Lower lobe of right lung (tissue), 2 donors: ENCODE results near the gene MYLK. TPM values are rescaled to one million over a fixed set of nuclear protein-coding genes. Genes with fewer than 3 reads are reported as not detected.

Experiments used
- ATAC-seq, 2 donors: fragments of 200-7000 bp; cut with Tn5 transposase; one replicate each; pipeline ENCODE4 v1.9.1; 2020 to 2022; ENCODE audit warnings: mild to moderate bottlenecking in 2 of 2, moderate library complexity in 2 of 2
- DNase-seq: peaks from one replicate; pipeline ENCODE4 v3.0.0-alpha.2; 2020
- H3K27ac ChIP-seq: fragments of 200-600 bp; one replicate; pipeline ENCODE4 v1.8.0; 2022
- H3K27me3 ChIP-seq: fragments of 200-600 bp; one replicate; pipeline ENCODE4 v1.8.0; 2022; ENCODE audit warnings: low read depth
- H3K36me3 ChIP-seq: fragments of 200-600 bp; one replicate; pipeline ENCODE4 v1.8.0; 2022; ENCODE audit warnings: mild to moderate bottlenecking
- H3K4me1 ChIP-seq: fragments of 200-600 bp; one replicate; pipeline ENCODE4 v1.8.0; 2022
- H3K4me3 ChIP-seq: fragments of 200-600 bp; one replicate; pipeline ENCODE4 v1.8.0; 2022; ENCODE audit warnings: mild to moderate bottlenecking
- H3K9me3 ChIP-seq: fragments of 200-600 bp; one replicate; pipeline ENCODE4 v1.8.0; 2022
- intact Hi-C: fragments of 100-400 bp; cut with DNase I; formaldehyde crosslinking; loops from one replicate; pipeline ENCODE4 v1.11.0; 2022
- total RNA-seq: library from RNA; stranded (reverse); fragmentation: NEBNext Ultra II Directional; extraction: Animal tissue kit (Norgen Biotek cat#: 25700); gene quantifications from one replicate; pipeline ENCODE4 v1.2.1, GENCODE V29; 2021
- TF ChIP-seq, protein P1 (sequence below): fragments of 200-600 bp; IDR thresholded peaks from one replicate; pipeline ENCODE4 v1.8.0; 2022; ENCODE audit warnings: antibody characterized with exemption, mild to moderate bottlenecking
- donor health status: DM: no; HTN: yes; CAD: no; lungs with severe emphysema.

MYLK gene
- total RNA-seq, 1 donor from 2014 or later, result 156 TPM

DNA sequence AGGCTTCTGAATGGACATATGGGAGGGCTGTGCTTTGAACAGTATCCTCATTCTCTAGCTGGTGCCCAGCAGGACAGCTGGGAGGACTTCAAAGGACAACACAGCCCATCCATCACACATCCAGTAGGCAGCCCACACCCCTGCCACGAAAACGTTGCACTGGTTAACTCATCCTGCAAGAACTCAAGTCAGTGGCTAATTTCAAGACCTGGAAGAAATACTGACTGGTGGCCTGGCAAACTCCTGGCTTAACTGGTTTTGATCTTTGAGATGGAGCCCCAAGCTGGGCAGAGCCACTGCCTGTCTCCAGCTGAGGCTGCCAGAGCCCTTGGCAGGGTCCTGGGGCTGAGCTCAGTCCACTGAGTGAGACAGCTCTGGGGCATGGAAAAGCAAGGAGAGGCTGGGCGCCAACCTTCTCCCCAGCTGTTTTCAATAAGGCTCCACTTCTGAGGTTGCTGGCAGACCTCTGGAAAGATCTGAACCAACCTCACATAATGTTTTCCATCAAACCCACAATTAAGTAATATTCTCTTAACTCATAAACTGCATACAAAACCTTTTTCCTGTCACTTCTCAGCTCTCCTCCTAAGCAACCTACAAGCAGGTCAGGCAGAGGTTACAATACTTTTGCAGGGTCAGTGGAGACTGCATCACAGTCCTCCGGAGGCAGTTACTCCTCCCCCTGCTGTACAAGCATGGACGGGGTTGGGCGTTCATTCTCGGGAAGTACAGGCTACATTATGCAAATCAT is 110.3 kb downstream of the MYLK start:
- intact Hi-C loops, result no loop called here
- TF ChIP-seq, protein P1, sequence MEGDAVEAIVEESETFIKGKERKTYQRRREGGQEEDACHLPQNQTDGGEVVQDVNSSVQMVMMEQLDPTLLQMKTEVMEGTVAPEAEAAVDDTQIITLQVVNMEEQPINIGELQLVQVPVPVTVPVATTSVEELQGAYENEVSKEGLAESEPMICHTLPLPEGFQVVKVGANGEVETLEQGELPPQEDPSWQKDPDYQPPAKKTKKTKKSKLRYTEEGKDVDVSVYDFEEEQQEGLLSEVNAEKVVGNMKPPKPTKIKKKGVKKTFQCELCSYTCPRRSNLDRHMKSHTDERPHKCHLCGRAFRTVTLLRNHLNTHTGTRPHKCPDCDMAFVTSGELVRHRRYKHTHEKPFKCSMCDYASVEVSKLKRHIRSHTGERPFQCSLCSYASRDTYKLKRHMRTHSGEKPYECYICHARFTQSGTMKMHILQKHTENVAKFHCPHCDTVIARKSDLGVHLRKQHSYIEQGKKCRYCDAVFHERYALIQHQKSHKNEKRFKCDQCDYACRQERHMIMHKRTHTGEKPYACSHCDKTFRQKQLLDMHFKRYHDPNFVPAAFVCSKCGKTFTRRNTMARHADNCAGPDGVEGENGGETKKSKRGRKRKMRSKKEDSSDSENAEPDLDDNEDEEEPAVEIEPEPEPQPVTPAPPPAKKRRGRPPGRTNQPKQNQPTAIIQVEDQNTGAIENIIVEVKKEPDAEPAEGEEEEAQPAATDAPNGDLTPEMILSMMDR, result no peak
- H3K4me3 ChIP-seq, result no peak overlapping the region
- no peaks in the 10 kb centered on the region for H3K27me3 ChIP-seq
- H3K27ac ChIP-seq, result no peak overlapping the region
- ATAC-seq (peak; percentile 78 to 80), DNase-seq (no peak)
- no peaks in the 10 kb centered on the region for H3K9me3 ChIP-seq
- H3K4me1 ChIP-seq, result no peaks in the 10 kb centered on the region
- H3K36me3 ChIP-seq, result no peaks in the 10 kb centered on the region

- H3K27ac ChIP-seq, result no peak overlapping the region
- ATAC-seq, result no peak
Measured at GRCh38 chr3:123769356-123769743, 114.8 kb downstream of the MYLK start.

DNA sequence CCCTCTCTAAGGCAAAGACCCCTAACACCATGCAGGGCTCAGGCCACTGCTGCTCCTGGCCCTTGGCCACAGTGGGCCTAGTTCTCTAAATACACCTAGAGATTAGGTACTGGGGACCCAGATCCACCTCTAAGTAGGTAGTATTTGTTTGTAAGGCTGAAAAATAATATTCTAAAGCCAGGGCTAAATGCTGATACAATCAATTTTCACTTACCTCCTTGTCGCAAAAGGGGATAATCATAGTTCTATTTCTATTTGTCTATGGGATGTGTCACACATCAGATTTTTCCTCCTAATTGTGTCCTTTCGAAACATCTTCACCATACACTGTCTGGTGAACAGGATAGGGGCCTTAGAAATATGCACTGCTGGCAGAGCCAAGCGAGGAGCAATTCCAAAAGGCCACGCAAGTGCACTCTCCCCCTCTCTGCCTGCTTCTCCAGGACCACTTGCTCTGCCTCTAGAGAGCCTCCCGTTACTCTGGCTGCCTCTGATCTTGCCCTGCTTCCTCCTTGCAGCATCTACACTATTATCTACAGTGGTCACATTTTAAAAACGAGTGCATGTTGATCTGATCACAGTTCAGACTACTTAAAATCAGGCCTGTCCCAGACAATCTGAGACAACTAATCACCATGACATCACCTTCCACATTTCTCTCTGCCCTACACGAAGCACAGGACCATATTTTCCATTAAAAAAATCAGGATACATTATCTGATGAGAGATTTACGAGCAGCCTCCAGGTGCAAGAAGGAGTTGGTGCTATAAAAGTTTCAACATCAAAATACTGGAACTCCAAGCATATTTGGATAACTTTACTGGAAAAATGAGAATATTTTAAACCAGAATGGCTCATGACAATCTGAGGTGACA is 115.4 kb downstream of the MYLK start:
- DNase-seq (no peak), ATAC-seq (no peak)
- TF ChIP-seq, protein P1, result no peak
- Histone ChIP-seq H3K4me3 (no peak overlapping the region), H3K36me3 (no peaks in the 10 kb centered on the region), H3K27me3 (no peaks in the 10 kb centered on the region), H3K9me3 (no peaks in the 10 kb centered on the region), H3K27ac (peak overlapping the region; percentile 14), H3K4me1 (no peaks in the 10 kb centered on the region)
- intact Hi-C loops, result no loop called here

More at GRCh38 chr3:123769356-123769743, 114.8 kb downstream of the MYLK start:
- Histone ChIP-seq H3K9me3 (no peaks in the 10 kb centered on the region), H3K27me3 (no peaks in the 10 kb centered on the region), H3K36me3 (no peaks in the 10 kb centered on the region), H3K4me1 (no peaks in the 10 kb centered on the region), H3K4me3 (no peak overlapping the region)
- no peak for DNase-seq
- intact Hi-C loops, result no loop called here
- TF ChIP-seq, protein P1, result no peak

- Histone ChIP-seq H3K4me3 (no peak overlapping the region), H3K36me3 (no peaks in the 10 kb centered on the region), H3K4me1 (no peaks in the 10 kb centered on the region), H3K27me3 (no peaks in the 10 kb centered on the region), H3K27ac (peak overlapping the region; percentile 14), H3K9me3 (no peaks in the 10 kb centered on the region)
- TF ChIP-seq, protein P1, result no peak
- ATAC-seq, result no peak
- intact Hi-C loops, result no loop called here
- DNase-seq, result no peak
Measured at GRCh38 chr3:123767564-123768292, 116.4 kb downstream of the MYLK start.

DNA sequence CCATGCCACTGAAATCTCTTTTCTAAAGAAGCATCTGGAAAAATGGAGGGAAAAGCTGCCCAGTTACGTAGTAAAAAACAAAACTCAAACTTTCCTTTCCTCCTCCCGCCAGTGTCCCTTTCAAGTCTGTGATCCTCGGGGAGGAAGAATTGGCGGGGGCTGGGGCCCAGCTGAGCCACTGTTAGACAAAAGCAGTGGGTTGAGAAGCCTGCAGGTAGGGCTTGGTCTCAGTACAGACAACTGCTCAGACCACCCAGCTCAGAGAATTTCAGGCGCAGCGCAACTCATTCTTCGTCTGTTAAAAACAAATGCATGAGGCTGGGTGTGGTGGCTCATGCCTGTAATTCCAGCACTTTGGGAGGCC is 117.1 kb downstream of the MYLK start:
- Histone ChIP-seq H3K27me3 (no peaks in the 10 kb centered on the region), H3K4me3 (no peak overlapping the region), H3K27ac (no peak overlapping the region), H3K9me3 (no peaks in the 10 kb centered on the region), H3K36me3 (no peaks in the 10 kb centered on the region), H3K4me1 (no peaks in the 10 kb centered on the region)
- no peak for ATAC-seq
- no peak for DNase-seq
- TF ChIP-seq, protein P1, result no peak
- intact Hi-C loops, result no loop called here
